GM23338 (cell line): ENCODE results near the gene FLOT2.

Source experiments
- CREB1 ChIP-seq: fragments of 250-450 bp; sonication (Bioruptor Pico); IDR thresholded peaks from 2 replicates; pipeline ENCODE4 v1.5.0; 2020; ENCODE audit warnings: low read depth, mild to moderate bottlenecking, moderate library complexity
- CTCF ChIP-seq, 2 experiments: fragments of 200-600 bp in 1 of 2; sonication (generic) in 1 of 2; conservative IDR thresholded peaks; 2 replicates each; pipeline versions ENCODE4 v1.5.1 to v1.6.1; 2016 to 2017; ENCODE audit warnings: antibody characterized with exemption in 2 of 2, low read depth in 2 of 2, mild to moderate bottlenecking in 2 of 2, moderate library complexity in 1 of 2
- ETS1 ChIP-seq: IDR thresholded peaks from 2 replicates; pipeline ENCODE4 v1.6.1; 2016; ENCODE audit warnings: antibody characterized with exemption
- EZH2 ChIP-seq: fragments of 200-600 bp; sonication (generic); IDR thresholded peaks from one replicate; pipeline ENCODE4 v1.8.0; 2017; ENCODE audit warnings: antibody characterized with exemption, mild to moderate bottlenecking, low read depth; ENCODE audit not compliant: unreplicated experiment
- EZH2phosphoT487 ChIP-seq: fragments of 200-600 bp; sonication (generic); IDR thresholded peaks from one replicate; pipeline ENCODE4 v1.8.1; 2018; ENCODE audit warnings: antibody characterized with exemption; ENCODE audit not compliant: unreplicated experiment
- JUNB ChIP-seq: IDR thresholded peaks from one replicate; pipeline ENCODE4 v1.6.1; 2016; ENCODE audit warnings: antibody characterized with exemption; ENCODE audit not compliant: unreplicated experiment
- NANOG ChIP-seq: IDR thresholded peaks from 2 replicates; pipeline ENCODE4 v1.6.1; 2016; ENCODE audit warnings: antibody characterized with exemption, borderline replicate concordance
- POLR2AphosphoS5 ChIP-seq: IDR thresholded peaks from 2 replicates; pipeline ENCODE4 v1.6.1; 2016; ENCODE audit warnings: antibody characterized with exemption, low read depth
- REST ChIP-seq: IDR thresholded peaks from one replicate; pipeline ENCODE4 v1.6.1; 2018; ENCODE audit warnings: antibody characterized with exemption; ENCODE audit not compliant: unreplicated experiment
- STAT1 ChIP-seq: IDR thresholded peaks from one replicate; pipeline ENCODE4 v1.6.1; 2016; ENCODE audit warnings: antibody characterized with exemption; ENCODE audit not compliant: unreplicated experiment
- ZNF331 ChIP-seq: fragments of 250-450 bp; sonication (Bioruptor Pico); IDR thresholded peaks from 2 replicates; pipeline ENCODE4 v1.5.0; 2020; ENCODE audit warnings: low read depth, mild to moderate bottlenecking, moderate library complexity

- TF ChIP-seq CTCF (conservative IDR thresholded peaks at IDR 0.05; ENCODE audit: low read depth in 2 of 2) (no peak), EZH2 (no peak), JUNB (no peak), REST (no peak), CREB1 (CRISPR knock-in tag) (no peak), POLR2AphosphoS5 (no peak), ETS1 (no peak), EZH2phosphoT487 (no peak), STAT1 (no peak), NANOG (no peak), ZNF331 (CRISPR knock-in tag) (no peak)
These were observed 32.3 kb downstream of the FLOT2 start for GRCh38 chr17:28864991-28865849.
